ENCODE data around the gene INSYN1.

DNA sequence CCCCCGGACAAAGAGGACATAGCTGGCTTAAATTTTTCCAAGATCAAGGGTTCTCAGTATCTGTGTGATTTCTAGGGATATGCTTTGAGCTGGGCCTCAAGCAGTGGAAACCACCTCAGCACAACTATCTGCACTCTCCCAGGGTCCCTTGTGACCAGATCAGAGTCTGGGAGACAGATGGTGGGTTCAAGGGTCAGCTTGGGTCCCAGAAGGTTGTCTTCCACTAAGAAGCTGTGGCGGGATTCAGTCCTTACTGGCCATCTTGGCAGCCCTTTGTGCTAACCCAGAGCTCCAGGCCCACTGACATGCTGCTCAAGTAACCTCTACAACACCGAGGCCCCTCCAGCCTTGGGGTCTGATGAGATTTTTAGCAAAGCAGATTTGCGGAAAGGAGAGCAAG, 2.7 kb downstream of the INSYN1 start:
- TF ChIP-seq EZH2 (IDR thresholded peaks at IDR 0.05; ENCODE audit: borderline replicate concordance, low read length) = no peak
- TF ChIP-seq, protein P1, sequence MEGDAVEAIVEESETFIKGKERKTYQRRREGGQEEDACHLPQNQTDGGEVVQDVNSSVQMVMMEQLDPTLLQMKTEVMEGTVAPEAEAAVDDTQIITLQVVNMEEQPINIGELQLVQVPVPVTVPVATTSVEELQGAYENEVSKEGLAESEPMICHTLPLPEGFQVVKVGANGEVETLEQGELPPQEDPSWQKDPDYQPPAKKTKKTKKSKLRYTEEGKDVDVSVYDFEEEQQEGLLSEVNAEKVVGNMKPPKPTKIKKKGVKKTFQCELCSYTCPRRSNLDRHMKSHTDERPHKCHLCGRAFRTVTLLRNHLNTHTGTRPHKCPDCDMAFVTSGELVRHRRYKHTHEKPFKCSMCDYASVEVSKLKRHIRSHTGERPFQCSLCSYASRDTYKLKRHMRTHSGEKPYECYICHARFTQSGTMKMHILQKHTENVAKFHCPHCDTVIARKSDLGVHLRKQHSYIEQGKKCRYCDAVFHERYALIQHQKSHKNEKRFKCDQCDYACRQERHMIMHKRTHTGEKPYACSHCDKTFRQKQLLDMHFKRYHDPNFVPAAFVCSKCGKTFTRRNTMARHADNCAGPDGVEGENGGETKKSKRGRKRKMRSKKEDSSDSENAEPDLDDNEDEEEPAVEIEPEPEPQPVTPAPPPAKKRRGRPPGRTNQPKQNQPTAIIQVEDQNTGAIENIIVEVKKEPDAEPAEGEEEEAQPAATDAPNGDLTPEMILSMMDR (conservative IDR thresholded peaks at IDR 0.05 in 1 of 2, IDR thresholded peaks at IDR 0.05 in 1 of 2; ENCODE audit: extremely low read depth in 1 of 2, insufficient read depth in 1 of 2, low read depth in 1 of 2, low read length in 2 of 2) = no peak
